DMS53 (cell line): ENCODE data around the gene LRG1.
A peak's percentile ranks its signal among the peaks of the same experiment; 100 is the strongest.
"Not testable (repeated sequence)": the region's sequence is repeated elsewhere in the genome, so short reads cannot be mapped to it uniquely, and the experiment has no call there.

ENCODE experiments used
- DNase-seq: peaks from one replicate; lab custom pipeline; 2025; lab: John Stamatoyannopoulos, UW

LRG1 gene

DNA sequence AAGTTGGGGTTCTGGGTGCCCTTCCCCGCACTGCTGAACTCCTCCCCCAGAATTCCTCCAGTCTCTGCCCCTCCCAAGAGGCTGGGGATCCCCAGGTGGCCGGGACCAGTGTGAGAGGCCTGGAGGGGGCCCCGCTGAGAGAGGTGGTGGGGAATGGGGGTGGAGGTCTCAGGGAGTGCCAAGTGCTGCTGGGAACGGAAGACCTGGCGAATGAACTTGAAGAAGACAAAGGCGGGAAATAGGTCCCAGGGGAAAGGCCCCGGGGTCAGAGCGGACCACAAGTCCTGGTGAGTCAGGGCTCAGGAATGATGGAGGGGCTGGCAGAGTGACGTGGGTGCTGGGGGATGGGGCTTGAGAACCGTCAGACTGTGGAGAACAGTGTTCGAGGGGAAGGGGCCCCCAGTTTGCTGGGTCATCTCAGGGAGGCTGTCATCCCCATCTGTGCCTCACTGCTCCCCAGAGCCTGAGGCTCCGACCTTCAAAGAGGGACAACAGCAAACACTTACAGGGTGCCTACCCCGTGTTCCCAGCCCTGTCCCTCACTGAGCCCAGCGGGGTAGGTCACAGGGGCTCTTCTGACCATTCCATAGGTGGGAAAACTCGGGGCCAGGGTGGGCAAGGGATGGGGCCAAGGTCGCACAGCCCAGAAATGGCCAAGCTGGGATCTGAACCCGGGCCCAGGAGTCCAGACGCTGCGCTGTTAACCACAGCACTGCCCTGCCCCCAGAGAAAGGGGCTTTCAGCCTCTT lies 35.6 kb upstream of the LRG1 start:
- peak; percentile 28 for DNase-seq

DNA sequence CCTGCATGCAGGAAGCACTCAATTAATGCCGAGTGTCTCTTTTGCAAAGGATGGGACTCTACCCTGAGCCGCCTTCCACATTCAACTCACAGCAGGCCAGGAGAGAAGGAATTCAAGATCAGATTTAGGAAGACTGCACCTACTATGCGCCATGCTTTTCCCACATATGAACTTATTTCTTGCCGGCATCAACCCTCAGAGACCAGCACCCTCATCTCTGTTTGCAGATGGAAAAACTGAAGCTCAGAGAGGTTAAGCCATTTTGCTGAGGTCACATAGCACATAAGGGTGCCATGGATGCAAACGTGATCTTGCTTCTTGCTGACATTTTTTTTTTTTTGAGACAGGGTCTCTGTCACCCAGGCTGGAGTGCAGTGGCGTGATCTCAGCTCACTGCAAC lies 33.8 kb upstream of the LRG1 start:
- no peak for DNase-seq

DNA sequence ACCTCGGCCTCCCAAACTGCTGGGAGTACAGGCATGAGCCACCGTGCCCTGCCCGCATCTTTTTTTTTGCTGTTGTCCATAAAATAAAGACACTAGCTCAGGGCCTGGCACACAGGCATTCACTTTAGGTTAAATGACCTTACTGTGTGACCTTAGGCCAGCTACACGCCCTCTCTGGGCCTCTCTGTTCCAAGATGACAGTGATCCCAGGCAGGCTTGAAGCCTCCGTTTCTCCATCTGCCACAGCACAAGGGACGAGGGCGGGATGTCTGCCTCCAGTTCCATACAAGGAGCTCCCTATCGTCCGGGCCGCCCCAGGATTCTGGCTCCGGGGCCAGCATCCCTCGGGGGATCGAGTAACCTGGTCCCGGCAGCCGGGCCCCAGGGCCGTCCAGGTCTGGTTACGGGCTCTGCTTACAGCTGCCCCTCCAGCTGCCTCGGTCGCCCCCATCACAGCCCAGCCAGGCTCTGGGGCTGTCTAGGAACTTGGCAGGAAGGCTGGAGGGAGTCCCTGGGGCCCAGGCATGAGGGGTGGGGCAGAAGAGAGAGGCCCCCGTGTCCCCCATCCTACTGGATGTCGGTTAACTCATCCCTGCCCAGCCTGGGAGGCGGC lies 31.6 kb upstream of the LRG1 start:
- DNase-seq, result no peak

DNA sequence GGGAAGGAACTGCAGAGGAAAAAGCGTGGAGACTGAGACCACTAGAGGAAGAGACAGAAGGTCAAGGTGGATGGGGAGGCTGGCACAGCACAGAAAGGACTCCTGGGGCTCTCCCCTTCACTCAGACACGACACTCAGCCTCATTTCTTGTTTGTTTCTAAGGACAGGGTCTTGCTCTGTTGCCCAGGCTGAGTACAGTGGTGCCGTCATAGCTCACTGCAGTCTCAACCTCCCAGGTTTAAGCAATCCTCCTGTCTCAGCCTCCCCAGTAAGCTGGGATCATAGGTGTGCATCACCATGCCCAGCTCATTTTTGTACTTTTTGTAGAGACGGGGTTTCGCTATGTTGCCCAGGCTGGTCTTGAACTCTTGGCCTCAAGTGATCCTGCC lies 31.1 kb upstream of the LRG1 start:
- no peak for DNase-seq

DNA sequence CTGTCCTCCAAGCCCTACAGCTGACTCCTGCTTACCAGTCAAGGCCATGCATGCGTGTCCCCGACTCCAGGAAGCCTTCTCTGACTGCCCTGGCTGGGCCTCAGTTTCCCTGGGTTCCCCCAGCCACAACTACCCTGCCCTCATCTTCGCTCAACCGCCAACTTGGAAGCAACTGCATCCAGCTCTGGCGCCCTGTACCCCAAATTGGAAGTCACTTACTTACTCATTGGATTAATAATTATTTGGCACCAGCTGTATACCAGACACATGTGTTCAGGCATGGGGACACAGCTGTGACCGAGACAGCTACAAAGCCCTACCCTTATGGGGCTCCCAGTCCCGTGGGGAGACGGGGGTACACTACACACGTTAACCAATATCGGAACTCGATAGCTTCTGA lies 30.6 kb upstream of the LRG1 start:
- DNase-seq, result no peak

DNA sequence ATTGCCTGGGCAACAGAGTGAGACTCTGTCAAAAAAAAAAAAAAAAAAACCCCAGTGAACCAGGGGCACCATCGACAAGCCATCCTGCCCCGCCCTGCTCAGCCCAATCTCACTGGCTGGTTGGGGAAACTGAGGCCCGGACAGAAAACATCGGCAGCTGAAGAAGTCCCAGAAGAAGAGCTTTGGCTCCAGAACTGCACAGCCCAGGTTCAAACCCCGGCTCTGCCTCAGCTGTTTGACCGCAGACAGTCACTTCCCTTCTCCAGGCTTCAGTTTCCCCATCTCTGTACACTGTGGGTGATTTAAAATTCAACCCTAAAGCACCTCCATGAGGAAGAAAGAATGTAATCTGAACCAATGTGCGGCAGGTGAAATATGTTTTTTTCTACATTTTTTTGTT lies 29.1 kb upstream of the LRG1 start:
- no peak for DNase-seq

DNA sequence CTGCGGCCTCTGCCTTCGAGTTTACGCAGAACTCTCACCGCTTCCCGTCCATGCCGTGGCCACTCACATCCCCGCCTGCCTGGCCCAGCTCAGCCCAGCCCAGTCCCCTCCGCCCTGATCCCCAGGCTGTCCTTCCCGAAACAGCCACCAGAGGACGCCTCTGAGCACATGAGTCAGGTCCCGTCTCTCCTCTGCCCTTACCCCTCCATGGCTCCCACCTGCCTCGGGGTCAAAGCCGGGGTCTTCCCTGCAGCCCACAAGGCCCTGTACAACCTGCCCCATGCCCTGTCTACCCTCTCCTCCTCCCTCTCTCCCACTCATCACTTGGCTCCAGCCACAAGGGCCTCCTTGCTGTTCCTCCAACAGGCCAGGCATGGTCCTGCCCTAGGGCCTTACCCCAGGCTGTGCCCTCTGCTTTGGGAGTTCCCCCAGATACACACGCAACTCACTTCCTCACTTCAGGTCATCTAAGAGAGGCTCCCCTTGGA lies 27.8 kb upstream of the LRG1 start:
- peak; percentile 57 for DNase-seq

DNA sequence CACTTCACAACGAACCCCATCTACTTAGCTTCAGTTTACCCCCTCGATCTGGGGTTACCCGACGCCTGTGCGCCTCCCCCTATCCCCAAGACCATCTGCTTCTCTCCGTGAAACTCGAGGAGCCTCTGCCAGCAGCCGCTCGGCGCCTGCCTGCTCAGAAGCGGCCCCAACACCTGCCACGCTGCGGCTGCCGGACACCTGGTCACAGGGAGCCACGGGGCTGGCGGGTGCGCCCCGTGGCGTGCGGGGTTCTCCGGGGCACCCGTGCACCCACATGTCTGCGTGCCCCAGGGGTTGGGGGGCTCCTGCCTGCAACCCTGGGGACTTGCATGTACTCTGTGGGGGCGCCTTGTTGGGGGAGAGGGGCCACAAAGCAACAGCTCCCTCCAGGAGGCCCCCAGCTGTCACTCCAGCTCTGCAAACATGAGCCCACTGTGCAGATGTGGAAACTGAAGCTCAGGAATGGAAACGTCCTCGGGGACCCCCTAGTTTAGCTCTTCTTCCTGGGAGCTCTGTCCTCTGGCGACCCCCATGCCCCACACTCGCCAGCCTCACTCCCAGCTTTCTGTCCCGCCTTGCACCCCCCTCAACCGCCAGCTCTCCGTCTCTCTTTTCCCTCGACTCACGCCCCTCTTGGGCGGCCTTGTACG lies 26.7 kb upstream of the LRG1 start:
- peak; percentile 76 for DNase-seq

DNA sequence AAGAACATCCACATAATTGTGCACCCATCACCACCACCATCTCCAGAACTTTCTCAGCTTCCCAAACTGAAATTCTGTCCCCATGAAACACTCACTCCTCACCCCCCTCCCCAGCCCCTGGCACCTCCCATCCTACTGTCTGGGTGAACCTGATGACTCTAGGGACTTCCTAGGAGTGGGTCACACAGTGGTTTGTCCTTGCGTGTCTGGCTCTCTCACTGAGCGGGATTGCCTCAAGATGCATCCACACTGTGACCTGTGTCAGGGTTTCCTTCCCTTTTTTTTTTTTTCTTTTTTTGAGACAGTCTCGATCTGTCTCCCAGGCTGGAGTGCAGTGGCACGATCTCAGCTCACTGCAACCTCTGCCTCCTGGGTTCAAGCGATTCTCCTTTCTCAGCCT lies 23.7 kb upstream of the LRG1 start:
- DNase-seq, result not testable (repeated sequence)

DNA sequence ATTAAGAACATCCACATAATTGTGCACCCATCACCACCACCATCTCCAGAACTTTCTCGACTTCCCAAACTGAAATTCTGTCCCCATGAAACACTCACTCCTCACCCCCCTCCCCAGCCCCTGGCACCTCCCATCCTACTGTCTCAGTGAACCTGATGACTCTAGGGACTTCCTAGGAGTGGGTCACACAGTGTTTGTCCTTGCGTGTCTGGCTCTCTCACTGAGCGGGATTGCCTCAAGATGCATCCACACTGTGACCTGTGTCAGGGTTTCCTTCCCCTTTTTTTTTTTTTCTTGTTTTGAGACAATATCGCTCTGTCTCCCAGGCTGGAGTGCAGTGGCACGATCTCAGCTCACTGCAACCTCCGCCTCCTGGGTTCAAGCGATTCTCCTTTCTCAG lies 22.2 kb upstream of the LRG1 start:
- not testable (repeated sequence) for DNase-seq

DNA sequence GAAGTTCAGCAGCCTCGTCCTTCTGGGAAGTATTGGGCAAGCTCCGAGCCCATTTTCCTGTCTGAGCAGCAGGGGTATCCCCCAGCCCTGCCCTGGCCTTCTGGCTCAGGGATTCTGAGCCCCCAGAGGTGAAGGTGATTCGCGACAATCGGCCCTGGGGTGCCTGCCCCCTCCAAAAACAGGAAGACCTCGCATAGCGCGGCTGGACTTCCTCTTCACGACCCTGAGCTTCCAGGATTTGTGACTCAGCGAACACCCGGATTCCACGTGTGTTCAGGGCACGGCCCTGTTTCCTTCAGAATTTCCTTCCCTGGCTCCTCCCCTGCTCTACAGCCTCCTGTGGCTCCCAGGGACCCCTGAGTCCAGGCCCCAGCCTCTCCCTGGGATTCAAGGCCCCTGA lies 19.7 kb upstream of the LRG1 start, which contains the start of gene SEMA6B:
TSS of gene SEMA6B (minus strand) at position 116 of the 400 bp plus-strand sequence. CDS start 1,227 bp downstream, outside the sequence.
- DNase-seq, result no peak

DNA sequence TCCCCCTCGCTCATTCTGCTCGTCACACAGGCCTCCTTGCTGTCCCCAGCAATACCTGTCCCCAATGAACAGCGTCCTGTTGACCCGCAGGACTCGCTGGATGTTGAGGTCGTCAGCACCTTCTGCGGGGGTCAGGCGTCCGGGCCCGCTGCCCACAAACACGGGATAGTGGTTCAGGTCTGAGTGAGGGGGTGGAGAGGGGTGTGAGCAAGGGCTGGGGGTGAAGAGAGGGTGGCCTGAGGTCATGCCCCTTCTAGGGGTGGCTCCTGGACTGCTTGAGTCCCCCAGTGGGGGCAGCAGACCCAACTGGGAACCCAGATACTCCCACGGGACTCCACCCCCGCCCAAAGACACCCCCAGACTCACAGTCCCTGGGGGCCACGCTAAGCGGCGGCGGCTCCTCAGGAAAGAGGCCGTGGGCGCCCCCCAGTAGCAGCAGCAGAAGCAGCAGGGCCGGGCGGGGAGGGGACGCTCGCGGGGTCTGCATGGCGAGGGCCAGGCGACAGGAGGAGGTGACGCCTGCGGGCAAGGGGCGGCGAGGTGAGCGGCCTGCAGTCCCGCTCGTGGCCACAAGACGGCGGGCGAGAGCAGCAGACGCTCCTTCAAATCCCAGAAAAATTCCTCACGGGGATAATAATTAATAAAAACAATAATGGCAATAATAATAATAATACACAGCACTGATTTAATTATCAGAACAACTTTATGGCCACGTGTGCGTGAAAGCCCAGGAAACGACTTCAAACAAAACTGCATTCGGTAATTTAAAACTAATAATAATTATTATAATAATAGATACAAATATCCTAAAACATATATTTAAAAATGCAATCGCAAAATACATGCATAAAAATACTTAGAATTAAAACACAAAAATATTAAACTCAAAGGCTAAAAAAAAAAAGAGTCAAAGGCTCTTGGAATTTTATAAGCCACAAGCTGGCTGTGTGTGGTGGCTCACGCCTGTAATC lies 18.4 kb upstream of the LRG1 start:
- peak; percentile 38 for DNase-seq

DNA sequence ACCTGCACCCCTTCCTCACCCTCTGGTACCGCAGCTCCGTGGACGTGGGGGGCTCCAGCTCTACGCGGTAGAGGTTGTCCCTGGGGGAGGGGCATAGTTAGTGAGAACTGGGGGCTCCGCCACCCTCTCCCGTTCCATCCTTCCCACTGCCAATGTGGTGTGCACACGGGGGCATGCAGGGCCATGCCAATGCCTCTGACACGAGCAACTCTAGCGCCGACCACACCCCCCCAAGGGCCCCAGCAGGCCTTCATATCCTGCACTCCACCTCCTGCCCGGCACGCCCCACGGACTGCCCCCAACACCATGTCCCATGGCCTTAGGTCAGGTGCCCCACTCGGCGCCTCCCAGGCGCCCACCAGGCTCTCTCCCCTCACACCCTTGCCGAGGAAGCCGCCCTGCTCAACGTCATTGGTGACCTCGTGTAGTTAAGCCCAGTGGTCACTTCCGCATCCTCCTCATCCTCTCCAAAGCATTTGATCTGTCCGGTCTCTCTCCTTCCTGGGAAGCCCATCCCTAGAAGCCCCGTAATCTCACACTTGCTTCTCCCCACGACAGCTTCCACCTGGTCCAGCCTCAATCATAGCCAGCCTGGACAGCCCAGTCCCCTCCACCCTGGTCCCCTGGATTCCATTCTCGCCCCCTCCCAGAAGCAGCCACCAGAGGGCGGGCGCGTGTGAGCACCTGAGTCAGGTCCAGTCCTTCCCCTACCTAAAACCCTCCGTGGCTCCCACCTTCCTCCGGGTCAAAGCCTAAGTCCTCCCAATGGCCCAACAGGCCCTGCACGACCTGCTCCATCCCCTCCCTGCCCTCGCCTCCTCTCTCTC lies 17.5 kb upstream of the LRG1 start:
- DNase-seq, result peak; percentile 44

DNA sequence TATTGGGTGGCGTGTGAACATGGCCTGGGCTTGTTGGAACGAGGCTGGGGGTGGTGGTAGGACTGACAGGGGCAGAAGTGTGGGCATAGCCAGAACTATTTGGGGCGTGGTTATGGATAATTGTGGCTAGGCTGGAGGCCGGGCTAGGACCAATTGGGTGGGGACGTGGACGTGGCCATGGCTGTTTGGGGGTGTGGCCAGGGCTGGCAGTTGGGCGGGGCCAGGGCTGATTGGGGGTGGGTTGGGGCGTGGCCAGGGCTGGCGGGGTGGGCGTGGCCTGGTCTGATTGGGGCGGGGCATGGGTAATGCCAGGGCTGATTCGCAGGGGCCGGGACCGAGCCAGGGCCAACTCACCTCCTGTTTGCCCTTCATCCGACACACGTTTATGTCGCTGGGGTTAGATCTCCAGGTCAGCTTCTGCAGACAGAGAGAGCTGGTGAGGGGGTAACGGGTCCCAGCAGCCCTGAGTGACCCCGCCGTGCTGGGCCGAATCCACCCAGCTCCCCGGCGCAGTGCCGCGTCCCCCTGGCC lies 16.8 kb upstream of the LRG1 start:
- peak; percentile 33 for DNase-seq

DNA sequence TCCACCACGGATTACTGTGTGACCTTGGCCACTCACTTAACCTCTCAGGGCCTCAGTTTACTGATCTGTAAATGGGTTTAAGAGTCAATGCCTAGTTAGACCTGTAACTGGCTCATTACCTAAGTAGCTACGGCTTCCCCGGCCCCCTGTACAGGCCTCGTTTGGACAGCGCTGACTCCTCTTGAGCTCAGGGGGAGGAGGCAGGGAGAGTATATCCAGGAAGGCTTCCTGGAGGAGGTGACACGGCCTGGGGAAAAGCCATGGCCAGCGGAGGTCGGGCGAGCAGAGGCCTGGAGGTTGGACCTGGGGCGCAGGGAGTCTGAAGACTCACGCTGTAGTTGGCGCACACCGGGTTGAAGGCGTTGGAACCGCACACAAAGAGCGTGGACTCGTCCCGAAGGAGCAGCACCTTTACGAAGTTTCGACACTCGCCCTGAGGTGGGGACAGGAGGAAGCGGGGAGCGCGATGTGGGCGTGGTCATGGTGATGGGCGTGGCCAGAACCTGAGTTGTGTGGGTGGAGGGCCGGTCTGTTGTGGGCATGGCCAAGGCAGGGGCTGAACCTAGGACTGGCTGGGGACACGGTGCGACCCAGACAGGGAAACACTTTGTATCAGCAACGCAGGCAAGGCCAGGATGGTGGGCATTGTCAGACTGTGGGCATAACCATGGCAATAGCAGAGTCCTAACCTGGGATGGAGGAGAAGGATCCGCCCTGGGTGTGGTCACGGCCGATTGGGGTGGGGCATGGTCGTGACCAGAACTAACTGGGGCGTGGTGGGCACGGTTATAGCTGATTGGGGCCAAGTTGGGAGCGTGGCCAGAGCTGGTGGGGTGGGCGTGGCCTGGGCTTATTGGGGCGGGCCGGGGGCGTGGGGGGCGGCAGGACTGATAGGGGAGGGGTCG lies 16.1 kb upstream of the LRG1 start:
- DNase-seq, result peak; percentile 45

DNA sequence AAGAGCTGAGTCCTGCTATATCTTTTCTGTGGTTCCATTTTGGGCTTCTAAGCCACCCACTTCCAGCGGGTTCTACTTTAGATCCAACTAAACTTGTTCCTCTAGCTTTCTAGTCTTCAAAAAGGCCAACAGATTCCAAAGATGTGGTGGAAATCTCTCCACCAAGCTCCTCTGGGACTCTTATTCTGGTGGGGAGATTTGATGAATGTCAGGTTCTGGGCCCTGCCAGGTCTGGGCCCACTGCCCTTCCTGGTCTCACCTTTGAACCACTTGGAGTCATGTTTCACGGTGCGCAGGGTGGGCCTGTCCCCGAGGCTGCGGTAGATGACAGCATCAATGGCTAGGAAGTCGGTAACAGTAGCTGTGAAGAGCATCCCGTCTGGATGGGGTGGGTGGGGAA lies 14.9 kb upstream of the LRG1 start:
- DNase-seq, result no peak

DNA sequence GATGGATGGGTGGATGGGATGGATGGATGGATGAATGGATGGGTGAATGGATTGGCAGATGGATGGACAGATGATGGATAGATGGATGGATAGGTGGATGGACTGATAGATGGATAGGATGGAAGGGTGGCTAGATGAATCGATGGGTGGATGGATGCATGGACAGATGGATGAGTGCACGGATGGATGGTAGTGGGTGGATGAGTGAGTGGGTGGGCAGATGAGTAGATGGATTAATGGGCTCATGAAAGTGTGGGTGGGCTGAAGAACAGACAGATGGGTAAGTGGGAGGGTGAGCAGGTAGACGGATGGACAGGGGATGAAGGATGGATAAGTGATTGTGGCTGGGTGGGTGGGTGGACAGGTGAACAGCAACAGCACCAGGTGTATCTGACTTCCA lies 13.9 kb upstream of the LRG1 start:
- no peak for DNase-seq

DNA sequence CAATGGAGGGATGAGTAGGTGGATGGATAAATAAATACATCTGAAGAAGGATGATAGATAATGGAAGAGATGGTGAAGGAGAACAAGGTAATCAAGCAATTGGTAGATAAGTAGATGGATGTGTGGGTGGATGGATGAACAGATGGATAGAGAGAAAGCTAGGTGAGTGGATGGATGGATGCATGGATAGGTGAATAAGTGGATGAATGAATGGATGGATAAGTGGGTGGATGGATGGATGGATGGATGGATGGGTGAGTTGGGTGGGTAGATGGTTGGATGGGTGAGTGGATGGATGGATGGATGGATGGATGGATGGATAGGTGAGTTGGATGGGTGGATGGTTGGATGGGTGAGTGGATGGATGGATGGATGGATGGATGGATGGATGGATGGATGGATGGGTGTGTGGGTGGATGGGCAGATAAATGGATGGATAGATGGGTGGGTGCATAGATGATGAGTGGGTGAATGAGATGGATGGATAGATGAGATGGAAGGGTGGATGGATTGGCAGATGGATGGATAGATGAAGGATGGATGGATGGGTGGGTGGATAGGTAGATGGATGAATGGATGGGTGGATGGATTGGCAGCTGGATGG lies 13.4 kb upstream of the LRG1 start:
- DNase-seq, result no peak

DNA sequence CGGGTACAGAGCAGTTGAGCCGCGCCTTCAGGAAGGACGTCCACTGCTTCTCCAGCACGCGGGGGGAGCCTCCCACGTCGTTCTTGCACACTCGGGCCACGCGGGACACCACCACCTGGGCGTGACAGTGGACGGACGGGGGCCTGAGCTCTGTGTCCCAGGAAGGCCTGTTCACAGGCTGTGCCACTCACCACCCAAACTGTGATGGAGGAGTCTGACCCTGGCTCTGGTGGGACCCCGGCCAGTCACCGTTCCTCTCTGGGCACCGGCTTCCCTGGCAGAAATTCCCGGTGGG lies 12.6 kb upstream of the LRG1 start:
- no peak for DNase-seq
